WTC11 (cell line): ENCODE results near the gene MIPOL1. TPM values are rescaled to one million over a fixed set of nuclear protein-coding genes. Genes with fewer than 3 reads are reported as not detected.

Source experiments
- ATAC-seq: fragments of 200-7000 bp; cut with Tn5 transposase; 2 replicates; pipeline ENCODE4 v1.10.0; 2021; ENCODE audit warnings: mild to moderate bottlenecking, moderate library complexity
- CTCF ChIA-PET: fragments of 300-600 bp; sonication (Branson Sonifier 250); formaldehyde crosslinking; loops from one replicate; lab custom pipeline; 2021; ENCODE audit warnings: antibody characterized with exemption; lab: Charles Lee
- POLR2A ChIA-PET: fragments of 350-600 bp; sonication (Branson Sonifier 250); formaldehyde crosslinking; loops from one replicate; lab custom pipeline; 2021; ENCODE audit warnings: antibody characterized with exemption; lab: Charles Lee
- DNase-seq: peaks from one replicate; pipeline ENCODE4 v3.0.0; 2021; ENCODE audit warnings: low spot score
- H3K27ac Mint-ChIP-seq: 2 replicates; pipeline ENCODE4 v1.8.0; 2021; ENCODE audit warnings: mixed read lengths
- H3K27me3 Mint-ChIP-seq: 2 replicates; pipeline ENCODE4 v1.8.0; 2021; ENCODE audit warnings: low read depth, mild to moderate bottlenecking, moderate library complexity, mixed read lengths
- H3K36me3 Mint-ChIP-seq: 2 replicates; pipeline ENCODE4 v1.8.0; 2021; ENCODE audit warnings: mixed read lengths
- H3K4me1 Mint-ChIP-seq: 2 replicates; pipeline ENCODE4 v1.8.0; 2022; ENCODE audit warnings: mixed read lengths
- H3K4me3 Mint-ChIP-seq: 2 replicates; pipeline ENCODE4 v1.8.0; 2021; ENCODE audit warnings: mild to moderate bottlenecking, moderate library complexity, mixed read lengths
- H3K9me3 Mint-ChIP-seq: 2 replicates; pipeline ENCODE4 v1.8.0; 2021; ENCODE audit warnings: mixed read lengths
- ATF1 ChIP-seq: sonication (generic); formaldehyde crosslinking; IDR thresholded peaks from 2 replicates; pipeline ENCODE4 v1.8.1; 2023; ENCODE audit warnings: mild to moderate bottlenecking, moderate library complexity, missing genetic modification reagents
- E2F1 ChIP-seq: sonication (generic); formaldehyde crosslinking; IDR thresholded peaks from 2 replicates; pipeline ENCODE4 v1.8.0; 2022; ENCODE audit warnings: mild to moderate bottlenecking, missing genetic modification reagents
- ERG ChIP-seq: fragments of 250-450 bp; sonication (Bioruptor Pico); IDR thresholded peaks from 2 replicates; pipeline ENCODE4 v1.8.0; 2021; ENCODE audit warnings: mild to moderate bottlenecking
- FOXK1 ChIP-seq: sonication (generic); formaldehyde crosslinking; IDR thresholded peaks from 2 replicates; pipeline ENCODE4 v1.8.0; 2022; ENCODE audit warnings: mild to moderate bottlenecking, moderate library complexity, missing genetic modification reagents
- GABPB1 ChIP-seq: sonication (generic); formaldehyde crosslinking; IDR thresholded peaks from 2 replicates; pipeline ENCODE4 v1.8.1; 2023; ENCODE audit warnings: mild to moderate bottlenecking, missing genetic modification reagents
- HMGA2 ChIP-seq: fragments of 250-450 bp; sonication (Bioruptor Pico); IDR thresholded peaks from 2 replicates; pipeline ENCODE4 v1.4.0; 2021; ENCODE audit warnings: mild to moderate bottlenecking, moderate library complexity
- KAT7 ChIP-seq: sonication (generic); formaldehyde crosslinking; IDR thresholded peaks from 2 replicates; pipeline ENCODE4 v1.8.1; 2023; ENCODE audit warnings: missing genetic modification reagents, mild to moderate bottlenecking, borderline replicate concordance
- NFATC4 ChIP-seq: fragments of 250-450 bp; sonication (Bioruptor Pico); IDR thresholded peaks from 2 replicates; pipeline ENCODE4 v1.9.0; 2021; ENCODE audit warnings: mild to moderate bottlenecking
- NFE2L1 ChIP-seq: sonication (generic); formaldehyde crosslinking; IDR thresholded peaks from 2 replicates; pipeline ENCODE4 v1.8.1; 2023; ENCODE audit warnings: missing genetic modification reagents
- PRRX2 ChIP-seq: fragments of 250-450 bp; sonication (Bioruptor Pico); IDR thresholded peaks from 2 replicates; pipeline ENCODE4 v1.8.0; 2021; ENCODE audit warnings: mild to moderate bottlenecking
- RORB ChIP-seq: fragments of 250-450 bp; sonication (Bioruptor Pico); IDR thresholded peaks from 2 replicates; pipeline ENCODE4 v1.9.0; 2021; ENCODE audit warnings: mild to moderate bottlenecking
- TEAD1 ChIP-seq: sonication (generic); formaldehyde crosslinking; IDR thresholded peaks from 2 replicates; pipeline ENCODE4 v1.8.0; 2022; ENCODE audit warnings: mild to moderate bottlenecking, missing genetic modification reagents
- TEAD4 ChIP-seq: sonication (generic); formaldehyde crosslinking; IDR thresholded peaks from 2 replicates; pipeline ENCODE4 v1.8.0; 2022; ENCODE audit warnings: mild to moderate bottlenecking, missing genetic modification reagents
- TP53 ChIP-seq: sonication (generic); formaldehyde crosslinking; IDR thresholded peaks from 2 replicates; pipeline ENCODE4 v1.8.1; 2023; ENCODE audit warnings: mild to moderate bottlenecking, missing genetic modification reagents
- USF1 ChIP-seq: sonication (generic); formaldehyde crosslinking; IDR thresholded peaks from 2 replicates; pipeline ENCODE4 v1.8.0; 2022; ENCODE audit warnings: mild to moderate bottlenecking, missing genetic modification reagents
- ZNF232 ChIP-seq: sonication (generic); formaldehyde crosslinking; IDR thresholded peaks from 2 replicates; pipeline ENCODE4 v1.8.0; 2022; ENCODE audit warnings: mild to moderate bottlenecking, missing genetic modification reagents
- ZNF263 ChIP-seq: sonication (generic); formaldehyde crosslinking; IDR thresholded peaks from 2 replicates; pipeline ENCODE4 v1.8.1; 2022; ENCODE audit warnings: low read depth, mild to moderate bottlenecking, moderate library complexity, missing genetic modification reagents
- ZNF423 ChIP-seq: fragments of 250-450 bp; sonication (Bioruptor Pico); IDR thresholded peaks from 2 replicates; pipeline ENCODE4 v2.1.2; 2022; ENCODE audit warnings: mild to moderate bottlenecking, moderate library complexity
- total RNA-seq: library from RNA; stranded (reverse); gene quantifications from 3 replicates; pipeline ENCODE4 v1.2.3, GENCODE V29; 2021
- TF ChIP-seq, protein P1 (sequence below): sonication (generic); formaldehyde crosslinking; IDR thresholded peaks from 2 replicates; pipeline ENCODE4 v1.8.0; 2022; ENCODE audit warnings: mild to moderate bottlenecking, missing genetic modification reagents
- TF ChIP-seq, protein P2 (sequence below): fragments of 250-450 bp; sonication (Bioruptor Pico); IDR thresholded peaks from 2 replicates; pipeline ENCODE4 v1.9.0; 2021; ENCODE audit warnings: mild to moderate bottlenecking
- TF ChIP-seq, protein P3 (sequence below): sonication (generic); formaldehyde crosslinking; IDR thresholded peaks from 2 replicates; pipeline ENCODE4 v1.8.0; 2023; ENCODE audit warnings: missing genetic modification reagents
- TF ChIP-seq, protein P4 (sequence below): sonication (generic); formaldehyde crosslinking; IDR thresholded peaks from 2 replicates; pipeline ENCODE4 v1.8.0; 2022; ENCODE audit warnings: mild to moderate bottlenecking, missing genetic modification reagents

Gene MIPOL1
- total RNA-seq, 1 experiment from 2014 or later = 13.1 TPM

- no peak for DNase-seq
- ATAC-seq = no peak
- Mint-ChIP-seq H3K9me3 (peaks cover 5% of the 10 kb centered on the region), H3K4me3 (no peak overlapping the region), H3K27ac (no peak overlapping the region), H3K27me3 (no peaks in the 10 kb centered on the region), H3K36me3 (no peaks in the 10 kb centered on the region), H3K4me1 (peaks cover 14% of the 10 kb centered on the region)
- POLR2A ChIA-PET = no interaction called here
- CTCF ChIA-PET = no interaction called here
- TF ChIP-seq, protein P1, sequence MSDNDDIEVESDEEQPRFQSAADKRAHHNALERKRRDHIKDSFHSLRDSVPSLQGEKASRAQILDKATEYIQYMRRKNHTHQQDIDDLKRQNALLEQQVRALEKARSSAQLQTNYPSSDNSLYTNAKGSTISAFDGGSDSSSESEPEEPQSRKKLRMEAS (CRISPR knock-in tag) = no peak
- TF ChIP-seq TEAD1 (CRISPR knock-in tag) = no peak
- TF ChIP-seq ZNF263 (CRISPR knock-in tag) = no peak
- TF ChIP-seq PRRX2 = no peak
- TF ChIP-seq TP53 = no peak
- TF ChIP-seq NFATC4 = no peak
- TF ChIP-seq, protein P2, sequence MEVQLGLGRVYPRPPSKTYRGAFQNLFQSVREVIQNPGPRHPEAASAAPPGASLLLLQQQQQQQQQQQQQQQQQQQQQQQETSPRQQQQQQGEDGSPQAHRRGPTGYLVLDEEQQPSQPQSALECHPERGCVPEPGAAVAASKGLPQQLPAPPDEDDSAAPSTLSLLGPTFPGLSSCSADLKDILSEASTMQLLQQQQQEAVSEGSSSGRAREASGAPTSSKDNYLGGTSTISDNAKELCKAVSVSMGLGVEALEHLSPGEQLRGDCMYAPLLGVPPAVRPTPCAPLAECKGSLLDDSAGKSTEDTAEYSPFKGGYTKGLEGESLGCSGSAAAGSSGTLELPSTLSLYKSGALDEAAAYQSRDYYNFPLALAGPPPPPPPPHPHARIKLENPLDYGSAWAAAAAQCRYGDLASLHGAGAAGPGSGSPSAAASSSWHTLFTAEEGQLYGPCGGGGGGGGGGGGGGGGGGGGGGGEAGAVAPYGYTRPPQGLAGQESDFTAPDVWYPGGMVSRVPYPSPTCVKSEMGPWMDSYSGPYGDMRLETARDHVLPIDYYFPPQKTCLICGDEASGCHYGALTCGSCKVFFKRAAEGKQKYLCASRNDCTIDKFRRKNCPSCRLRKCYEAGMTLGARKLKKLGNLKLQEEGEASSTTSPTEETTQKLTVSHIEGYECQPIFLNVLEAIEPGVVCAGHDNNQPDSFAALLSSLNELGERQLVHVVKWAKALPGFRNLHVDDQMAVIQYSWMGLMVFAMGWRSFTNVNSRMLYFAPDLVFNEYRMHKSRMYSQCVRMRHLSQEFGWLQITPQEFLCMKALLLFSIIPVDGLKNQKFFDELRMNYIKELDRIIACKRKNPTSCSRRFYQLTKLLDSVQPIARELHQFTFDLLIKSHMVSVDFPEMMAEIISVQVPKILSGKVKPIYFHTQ = no peak
- TF ChIP-seq HMGA2 (CRISPR knock-in tag) = no peak
- TF ChIP-seq ATF1 (CRISPR knock-in tag) = no peak
Observed at GRCh38 chr14:37469650-37470049, 271.9 kb downstream of the MIPOL1 start.

GRCh38 chr14:37470251-37470650, 272.5 kb downstream of the MIPOL1 start:
- CTCF ChIA-PET = no interaction called here
- TF ChIP-seq E2F1 (CRISPR knock-in tag) (no peak), NFATC4 (no peak), NFE2L1 (CRISPR knock-in tag) (no peak), USF1 (CRISPR knock-in tag) (no peak), ZNF232 (CRISPR knock-in tag) (no peak), TEAD4 (CRISPR knock-in tag) (no peak), GABPB1 (CRISPR knock-in tag) (no peak), KAT7 (CRISPR knock-in tag) (no peak), ZNF423 (no peak), ERG (CRISPR knock-in tag) (no peak), FOXK1 (CRISPR knock-in tag) (no peak), RORB (no peak)
- TF ChIP-seq, protein P3, sequence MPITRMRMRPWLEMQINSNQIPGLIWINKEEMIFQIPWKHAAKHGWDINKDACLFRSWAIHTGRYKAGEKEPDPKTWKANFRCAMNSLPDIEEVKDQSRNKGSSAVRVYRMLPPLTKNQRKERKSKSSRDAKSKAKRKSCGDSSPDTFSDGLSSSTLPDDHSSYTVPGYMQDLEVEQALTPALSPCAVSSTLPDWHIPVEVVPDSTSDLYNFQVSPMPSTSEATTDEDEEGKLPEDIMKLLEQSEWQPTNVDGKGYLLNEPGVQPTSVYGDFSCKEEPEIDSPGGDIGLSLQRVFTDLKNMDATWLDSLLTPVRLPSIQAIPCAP (CRISPR knock-in tag) = no peak
- TF ChIP-seq, protein P4, sequence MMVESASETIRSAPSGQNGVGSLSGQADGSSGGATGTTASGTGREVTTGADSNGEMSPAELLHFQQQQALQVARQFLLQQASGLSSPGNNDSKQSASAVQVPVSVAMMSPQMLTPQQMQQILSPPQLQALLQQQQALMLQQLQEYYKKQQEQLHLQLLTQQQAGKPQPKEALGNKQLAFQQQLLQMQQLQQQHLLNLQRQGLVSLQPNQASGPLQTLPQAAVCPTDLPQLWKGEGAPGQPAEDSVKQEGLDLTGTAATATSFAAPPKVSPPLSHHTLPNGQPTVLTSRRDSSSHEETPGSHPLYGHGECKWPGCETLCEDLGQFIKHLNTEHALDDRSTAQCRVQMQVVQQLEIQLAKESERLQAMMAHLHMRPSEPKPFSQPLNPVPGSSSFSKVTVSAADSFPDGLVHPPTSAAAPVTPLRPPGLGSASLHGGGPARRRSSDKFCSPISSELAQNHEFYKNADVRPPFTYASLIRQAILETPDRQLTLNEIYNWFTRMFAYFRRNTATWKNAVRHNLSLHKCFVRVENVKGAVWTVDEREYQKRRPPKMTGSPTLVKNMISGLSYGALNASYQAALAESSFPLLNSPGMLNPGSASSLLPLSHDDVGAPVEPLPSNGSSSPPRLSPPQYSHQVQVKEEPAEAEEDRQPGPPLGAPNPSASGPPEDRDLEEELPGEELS = no peak
- TF ChIP-seq, protein P1 (CRISPR knock-in tag) = no peak
- Mint-ChIP-seq H3K36me3 (no peaks in the 10 kb centered on the region), H3K4me1 (peaks cover 14% of the 10 kb centered on the region), H3K9me3 (peaks cover 6% of the 10 kb centered on the region), H3K4me3 (no peak overlapping the region), H3K27me3 (no peaks in the 10 kb centered on the region), H3K27ac (no peak overlapping the region)
- ATAC-seq (no peak), DNase-seq (no peak)
- POLR2A ChIA-PET = no interaction called here
